Dedifferentiated amniotic fluid mesenchymal stem cell (primary cell): ENCODE results near the gene DAND5.
A peak's percentile ranks its signal among the peaks of the same experiment; 100 is the strongest.
"Not testable (repeated sequence)": the region's sequence is repeated elsewhere in the genome, so short reads cannot be mapped to it uniquely, and the experiment has no call there.

Experiments
- DNase-seq: peaks from one replicate; pipeline ENCODE4 v3.0.0-alpha.2; 2016; ENCODE audit errors: extremely low spot score

Gene DAND5

DNA sequence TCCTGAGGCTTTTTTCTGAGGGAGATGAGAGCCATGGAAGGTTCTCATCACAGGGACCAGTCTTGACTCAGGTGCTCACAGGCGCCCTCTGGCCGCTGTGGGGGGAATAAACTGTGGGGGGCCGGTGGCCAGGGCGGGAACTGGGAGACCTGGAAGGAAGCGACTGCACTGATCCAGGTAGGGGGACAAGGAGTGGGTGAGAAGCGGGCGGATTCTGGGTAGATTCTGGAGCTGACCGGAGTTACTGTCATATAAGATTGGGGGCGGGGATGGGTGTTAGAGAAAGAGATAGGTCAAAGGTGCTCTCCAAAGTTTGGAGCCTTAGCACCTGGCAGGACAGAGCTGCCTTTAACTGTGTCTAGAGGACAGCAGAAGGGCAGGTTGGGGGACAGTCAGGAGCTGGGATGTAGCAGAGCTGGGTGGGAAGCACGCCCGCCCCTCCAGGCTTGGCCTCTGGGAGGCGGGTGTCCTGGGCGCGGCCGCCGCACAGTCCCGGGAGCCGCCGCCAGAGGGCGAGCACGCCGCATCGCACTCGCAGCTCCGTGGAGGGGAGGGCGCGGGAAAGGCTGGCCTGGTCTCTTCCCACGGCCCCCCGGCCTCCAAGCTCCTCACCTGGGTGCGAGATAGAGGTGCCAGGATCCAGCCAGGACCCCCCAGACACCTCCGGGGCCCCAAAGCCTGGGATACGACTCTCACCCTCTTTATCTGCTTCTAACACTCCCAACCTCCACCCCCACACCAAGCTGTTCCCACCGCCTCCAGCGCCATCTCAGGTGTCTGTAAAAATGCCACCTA is 4.2 kb upstream of the DAND5 start:
- DNase-seq: peak; percentile 40

DNA sequence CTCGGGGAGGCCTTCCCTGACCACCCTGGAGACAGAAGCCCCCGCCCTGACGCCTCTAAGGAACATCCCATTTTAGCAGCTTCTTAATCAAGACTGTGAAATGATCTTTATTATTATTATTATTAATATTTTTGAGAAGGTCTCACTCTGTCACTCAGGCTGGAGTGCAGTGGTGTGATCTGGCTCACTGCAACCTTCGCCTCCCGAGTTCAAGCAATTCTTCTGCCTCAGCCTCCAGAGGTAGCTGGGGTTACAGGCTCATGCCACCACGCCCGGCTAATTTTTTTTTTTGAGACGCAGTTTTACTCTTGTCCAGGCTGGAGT is 3.6 kb upstream of the DAND5 start:
- no peak for DNase-seq

DNA sequence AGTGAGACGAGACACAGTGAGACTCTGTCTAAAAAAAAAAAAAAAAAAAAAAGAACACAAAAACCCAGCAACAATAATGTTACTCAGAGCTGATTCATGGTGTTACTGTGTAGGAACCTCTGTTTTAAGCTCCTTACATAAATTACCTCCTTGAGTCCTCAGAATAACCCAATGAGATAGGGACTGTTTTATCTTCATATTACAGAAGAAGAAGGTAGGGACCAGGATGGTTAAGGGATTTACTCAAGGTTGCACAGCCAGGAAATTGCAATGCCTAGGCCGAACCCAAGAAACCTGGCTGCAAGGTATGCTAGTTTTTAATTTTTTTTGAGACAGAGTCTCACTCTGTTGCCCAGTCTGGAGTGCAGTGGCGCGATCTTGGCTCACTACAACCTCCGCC is 1.5 kb upstream of the DAND5 start:
- DNase-seq: no peak

DNA sequence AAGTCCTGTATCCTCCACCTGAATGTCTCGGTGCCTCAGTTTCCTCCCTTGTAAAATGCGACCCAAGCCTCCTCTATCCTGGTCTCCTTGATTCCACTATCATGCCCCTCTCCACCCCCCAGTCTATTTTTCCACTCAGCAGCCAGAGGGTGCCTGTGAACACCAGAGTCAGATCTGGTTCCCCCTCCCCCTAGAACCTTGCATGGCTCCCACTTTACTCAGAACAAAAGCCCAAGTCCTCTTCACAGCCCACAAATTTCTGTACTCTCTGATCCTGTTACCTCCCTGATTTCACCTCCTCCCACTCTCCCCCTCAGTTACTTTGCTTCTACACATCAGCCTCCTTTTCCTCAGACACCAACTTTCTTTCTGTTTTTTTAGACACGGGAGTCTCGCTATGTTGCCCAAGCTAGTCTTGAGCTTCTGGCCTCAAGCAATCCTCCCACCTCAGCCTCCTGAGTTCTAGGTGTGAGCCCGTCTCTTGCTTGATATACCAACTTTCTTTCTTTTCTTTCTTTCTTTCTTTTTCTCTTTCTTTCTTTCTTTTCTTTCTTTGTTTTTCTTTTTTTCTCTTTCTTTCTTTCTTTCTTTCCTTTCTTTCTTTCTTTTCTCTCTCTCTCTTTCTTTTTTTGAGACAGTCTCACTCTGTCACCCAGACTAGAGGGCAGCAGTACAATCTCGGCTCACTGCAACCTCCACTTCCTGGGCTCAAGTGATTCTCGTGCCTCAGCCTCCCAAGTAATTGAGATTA is 869 bp downstream of the DAND5 start:
- DNase-seq: no peak

DNA sequence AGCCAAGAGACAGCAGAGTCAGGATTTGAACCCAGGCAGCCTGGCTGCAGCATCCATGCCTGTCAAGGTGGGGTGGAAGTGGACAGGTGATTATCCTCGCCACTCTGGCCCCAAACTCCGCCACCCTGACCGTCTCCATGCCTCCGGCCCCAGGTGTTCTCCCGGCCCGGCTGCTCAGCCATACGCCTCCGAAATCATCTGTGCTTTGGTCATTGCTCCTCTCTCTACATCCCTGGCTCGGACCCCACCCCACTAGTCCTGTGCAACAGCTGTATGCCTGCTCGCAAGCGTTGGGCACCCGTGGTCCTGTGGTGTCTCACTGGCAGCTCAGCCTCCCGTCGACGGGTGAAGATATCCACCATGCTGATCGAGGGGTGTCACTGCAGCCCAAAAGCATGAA is 3.9 kb downstream of the DAND5 start:
- no peak for DNase-seq

DNA sequence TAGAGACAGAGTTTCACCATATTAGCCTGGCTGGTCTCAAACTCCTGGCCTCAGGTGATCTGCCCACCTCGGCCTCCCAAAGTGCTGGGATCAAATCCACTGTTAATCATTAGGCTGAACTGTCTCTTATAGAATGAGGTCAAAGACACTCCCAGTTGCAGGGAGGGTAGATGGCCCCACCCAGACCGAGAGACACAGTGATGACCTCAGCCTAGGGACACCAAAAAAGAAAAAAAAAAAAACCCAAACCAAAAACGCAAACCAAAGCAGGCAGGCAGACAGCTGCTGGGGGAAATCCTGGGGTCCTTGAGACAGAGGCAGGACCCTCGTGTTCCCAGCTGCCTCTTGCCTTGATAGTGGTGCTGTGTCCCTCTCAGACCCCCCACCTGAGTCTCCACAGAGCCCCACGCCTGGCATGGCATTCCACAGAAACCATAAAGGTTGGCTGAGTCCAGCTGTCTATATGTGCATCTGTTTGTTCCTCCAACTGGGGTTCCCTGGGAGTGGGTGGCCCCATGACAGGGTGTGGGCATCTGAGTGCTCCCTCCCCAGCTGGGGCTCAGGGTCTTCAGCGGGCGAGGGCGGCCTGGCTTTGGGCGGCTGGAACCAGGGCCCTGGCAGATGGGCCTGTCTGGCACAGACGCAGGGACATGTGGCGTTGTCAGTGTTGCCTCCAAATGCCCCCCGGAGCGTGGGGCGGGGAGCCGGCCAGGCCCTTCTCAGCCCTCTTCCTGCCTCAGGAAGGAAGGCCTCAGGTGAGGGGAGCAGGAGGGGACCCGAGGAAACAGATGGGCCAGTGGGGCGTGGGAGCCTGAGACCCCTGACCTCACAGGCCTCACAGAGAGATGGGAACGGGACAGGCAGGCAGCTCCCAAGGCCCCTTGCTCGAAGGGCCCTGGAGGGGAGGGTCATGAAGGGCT is 5.2 kb downstream of the DAND5 start:
- DNase-seq: no peak

DNA sequence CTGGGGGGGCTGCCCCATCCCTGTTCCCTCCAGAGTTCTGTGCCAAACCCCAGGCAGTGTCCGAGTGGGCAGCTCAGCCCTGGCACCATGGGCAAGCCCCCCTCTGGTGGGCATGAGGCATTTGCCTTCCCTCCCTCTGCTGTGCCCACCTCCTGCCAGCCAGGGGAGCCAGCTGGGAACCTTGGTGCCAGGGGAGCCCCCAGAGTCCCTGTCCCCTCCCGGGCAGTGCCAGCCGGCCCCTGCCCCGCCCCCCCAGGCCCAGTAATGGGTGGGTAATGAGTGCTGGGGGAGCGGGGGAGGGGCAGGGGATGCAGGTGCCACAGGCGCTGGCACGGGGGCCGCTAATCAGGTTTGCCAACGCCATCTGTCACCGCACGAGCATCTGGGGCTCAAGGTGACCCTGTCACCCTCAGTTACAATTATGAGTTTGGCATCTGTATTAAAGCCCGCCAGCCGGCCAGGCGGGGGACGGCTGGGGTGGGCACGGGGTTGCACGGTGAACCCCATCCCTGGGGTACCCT is 5.9 kb downstream of the DAND5 start:
- no peak for DNase-seq

DNA sequence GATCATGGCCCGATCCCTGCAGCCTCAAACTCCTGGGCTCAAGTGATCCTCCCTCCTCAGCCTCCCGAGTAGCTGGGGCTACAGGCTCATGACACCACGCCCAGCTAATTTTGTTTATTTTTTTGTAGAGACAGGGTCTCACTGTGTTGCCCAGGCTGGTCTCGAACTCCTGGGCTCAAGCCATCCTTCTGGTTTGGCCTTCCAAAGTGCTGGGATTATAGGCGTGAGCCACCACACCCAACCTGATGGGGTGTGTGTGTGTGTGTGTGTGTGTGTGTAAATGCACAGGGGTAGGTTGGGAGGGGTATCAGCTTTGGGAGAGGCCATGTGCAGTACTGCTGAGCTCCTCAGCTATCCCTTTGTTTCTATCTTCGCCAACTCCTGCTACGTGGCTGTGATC is 6.7 kb downstream of the DAND5 start:
- not testable (repeated sequence) for DNase-seq

DNA sequence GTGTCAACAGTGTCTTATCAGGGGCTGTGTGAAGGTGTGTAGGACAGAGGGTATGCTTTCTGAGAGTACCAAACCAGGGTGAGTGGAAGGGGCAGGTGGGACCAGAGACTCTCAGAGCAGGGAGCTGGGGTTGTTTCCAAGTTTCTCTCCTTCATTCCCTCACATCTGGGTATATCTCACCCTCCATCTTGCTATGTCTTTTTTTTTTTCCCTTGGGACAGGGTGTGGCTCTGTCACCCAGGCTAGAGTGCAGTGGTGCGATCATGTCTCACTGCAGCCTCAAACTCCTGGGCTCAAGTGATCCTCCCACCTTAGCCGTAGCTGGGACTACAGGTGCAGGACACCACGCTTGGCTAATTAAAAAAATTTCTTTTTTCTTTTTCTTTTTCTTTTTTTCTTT is 10.6 kb downstream of the DAND5 start:
- DNase-seq: no peak

DNA sequence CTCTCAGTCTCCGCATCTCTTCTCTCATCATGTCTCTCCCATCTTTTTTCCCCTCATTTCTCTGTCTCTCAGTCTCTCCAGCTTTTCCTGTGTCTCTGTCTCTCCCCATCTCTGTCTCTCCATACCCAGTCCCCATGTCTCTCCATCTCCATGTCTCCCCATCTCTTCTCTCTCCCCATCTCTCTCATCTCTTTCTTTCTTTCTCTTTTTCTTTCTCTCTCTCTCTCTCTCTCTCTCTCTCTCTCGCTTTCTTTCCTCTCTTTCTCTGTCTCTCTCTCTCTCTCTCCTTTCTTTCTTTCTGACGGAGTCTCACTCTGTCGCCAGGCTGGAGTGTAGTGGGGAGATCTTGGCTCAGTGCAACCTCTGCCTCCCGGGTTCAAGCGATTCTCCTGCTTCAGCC is 13.3 kb downstream of the DAND5 start:
- DNase-seq: no peak

DNA sequence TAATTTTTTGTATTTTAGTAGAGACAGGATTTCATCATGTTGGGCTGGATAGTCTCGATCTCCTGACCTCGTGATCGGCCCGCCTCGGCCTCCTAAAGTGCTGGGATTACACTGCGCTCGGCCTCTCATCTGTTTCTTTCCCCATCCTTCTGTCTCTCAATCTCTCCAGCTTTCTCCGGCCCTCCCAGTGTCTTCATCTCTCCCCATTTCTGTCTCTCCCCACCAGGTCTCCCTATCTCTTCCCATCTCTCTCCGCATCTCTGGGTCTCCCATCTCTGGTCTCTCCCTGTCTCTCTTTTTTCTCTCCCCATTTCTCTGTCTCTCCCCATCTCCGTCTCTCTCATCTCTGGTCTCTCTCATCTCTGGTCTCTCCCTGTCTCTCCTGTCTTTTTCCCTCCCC is 13.7 kb downstream of the DAND5 start:
- DNase-seq: no peak

DNA sequence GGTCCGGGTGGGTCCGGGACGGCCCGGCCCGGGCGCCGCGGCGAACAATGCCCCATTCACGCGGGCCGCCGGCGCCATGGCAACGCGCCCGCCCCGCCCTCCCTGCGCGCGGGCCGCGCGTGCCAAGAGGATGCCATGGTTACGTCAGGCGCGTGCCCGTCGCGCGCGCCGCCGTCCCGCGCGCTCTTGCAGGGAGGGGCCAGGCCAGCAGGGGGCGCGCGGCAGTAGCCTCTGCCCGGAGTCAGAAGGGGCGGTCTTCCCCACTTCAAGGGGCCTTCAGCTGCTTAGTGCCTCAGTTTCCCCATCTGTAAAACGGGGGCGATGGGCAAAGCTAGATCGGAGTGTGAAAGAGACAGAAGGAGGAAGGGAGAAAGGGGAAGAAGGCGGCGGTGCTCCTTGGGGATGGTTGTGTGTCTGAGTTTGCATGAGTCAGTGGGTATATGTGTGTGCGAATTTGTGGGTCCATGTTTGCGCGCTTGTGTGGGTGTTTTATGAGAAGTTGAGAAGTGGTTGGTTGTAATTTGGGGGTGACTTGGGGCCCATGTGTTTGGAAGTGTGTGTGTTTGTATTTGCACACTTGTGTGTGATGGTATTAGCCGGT is 14.3 kb downstream of the DAND5 start:
- DNase-seq: peak; percentile 45

DNA sequence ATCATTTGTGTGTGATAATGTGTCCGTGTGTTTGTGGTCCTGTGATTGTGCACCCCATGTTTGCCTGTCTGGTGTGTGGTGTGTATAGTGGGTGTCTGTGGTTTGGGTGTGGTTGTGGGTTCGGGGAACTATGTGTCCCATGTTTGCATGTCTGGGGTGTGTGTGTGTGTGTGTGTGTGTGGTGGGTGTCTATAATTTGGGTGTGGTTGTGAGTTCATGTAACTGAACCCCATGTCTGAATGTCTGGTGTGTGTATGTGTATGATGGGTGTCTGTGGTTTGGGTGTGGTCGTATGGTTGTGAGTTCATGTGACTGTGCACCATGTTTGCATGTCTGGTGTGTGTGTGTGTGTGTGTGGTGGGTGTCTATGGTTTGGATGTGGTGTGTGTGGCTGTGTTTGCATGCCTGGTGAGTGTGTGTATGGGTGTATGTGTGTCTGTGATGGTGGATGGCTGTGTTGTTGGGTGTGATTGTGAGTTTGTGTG is 14.8 kb downstream of the DAND5 start:
- DNase-seq: no peak

DNA sequence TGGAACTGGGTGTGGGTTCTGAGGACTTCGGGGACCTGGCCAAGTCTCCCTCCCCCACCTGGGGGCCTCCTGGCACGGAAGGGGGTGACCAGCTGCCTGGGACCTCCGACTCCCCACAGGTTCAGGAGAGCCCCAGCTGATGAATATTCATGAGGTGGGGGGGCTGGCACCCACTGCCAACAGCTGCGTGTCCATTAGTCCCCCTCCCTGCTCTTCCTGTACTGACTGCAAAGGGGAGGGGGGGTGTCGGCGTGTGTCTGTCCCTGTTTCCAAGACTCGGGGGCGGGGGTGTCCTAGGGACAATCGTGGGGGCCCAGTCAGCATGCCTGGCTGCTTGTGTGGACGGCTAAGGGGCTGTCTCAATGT is 15.3 kb downstream of the DAND5 start:
- DNase-seq: no peak

DNA sequence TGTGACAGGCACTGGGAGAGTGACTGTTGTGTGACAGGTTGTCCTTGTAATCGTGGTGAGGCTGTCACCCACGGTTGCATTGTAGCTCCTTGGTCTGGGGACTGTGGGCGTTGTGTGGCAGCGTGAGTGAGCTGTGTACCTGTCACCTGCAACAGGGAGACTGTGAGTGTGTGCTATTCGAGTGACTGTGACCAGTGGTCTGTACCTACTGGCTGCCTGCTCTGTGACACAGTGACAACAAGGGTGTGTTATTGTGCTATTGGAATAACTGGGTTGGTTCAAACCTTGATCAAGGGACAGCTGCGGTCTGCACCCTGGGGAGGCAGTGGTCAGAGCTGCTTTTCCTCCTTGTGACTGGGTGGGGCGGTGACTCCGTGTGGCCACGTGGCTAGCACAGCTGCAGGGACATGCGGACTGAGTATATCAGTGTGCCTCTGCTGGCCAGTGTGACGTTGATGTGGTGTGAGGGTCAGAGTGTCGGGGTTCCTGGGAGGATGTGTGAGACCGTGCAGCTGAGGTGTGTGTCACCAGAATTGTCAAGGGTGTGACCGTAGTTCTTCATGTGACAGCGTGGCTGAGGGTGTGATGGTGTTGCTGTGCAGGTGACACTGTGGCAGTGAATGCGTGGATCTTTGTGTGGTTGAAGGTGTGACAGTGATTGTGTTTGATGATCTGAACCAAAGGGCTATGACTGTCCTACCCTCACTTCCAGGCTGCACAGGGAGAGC is 15.8 kb downstream of the DAND5 start:
- DNase-seq: no peak

DNA sequence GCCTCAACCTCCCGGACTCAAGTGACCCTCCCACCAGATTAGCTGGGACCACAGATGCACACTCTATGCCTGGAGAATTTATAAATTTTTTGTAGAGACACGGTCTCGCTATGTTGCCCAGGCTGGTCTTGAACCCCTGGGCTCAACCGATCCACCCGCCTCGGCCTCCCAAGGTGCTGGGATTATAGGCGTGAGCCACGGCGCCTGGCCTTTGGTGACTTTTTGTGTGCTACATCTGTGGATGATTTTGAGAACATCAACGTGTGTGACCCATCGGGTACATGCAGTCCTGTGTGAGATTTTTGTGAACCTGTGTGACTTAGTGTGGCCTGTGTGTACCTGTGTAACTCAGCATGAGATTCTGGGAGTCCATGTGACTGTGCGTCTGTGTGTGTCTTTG is 17.4 kb downstream of the DAND5 start:
- no peak for DNase-seq

DNA sequence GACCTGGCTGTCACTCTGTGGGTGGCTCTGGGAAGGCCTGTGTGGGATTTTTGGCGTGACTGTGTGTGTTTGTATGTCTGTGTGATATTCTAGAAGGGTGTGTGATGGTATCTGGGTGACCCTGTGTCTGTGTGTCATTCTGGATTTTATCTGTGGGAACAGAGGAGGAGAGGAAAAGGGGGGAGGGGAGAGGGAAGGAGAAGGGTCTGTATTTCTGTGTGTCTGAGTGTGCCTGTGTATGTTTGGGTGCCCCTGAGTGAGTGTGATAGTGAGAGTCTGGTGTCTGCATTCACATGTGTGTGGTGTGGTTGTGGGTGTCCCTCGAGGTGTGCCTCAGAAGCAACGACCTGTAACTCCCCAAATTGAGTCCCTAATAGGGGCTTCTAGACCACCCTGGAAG is 17.8 kb downstream of the DAND5 start:
- DNase-seq: no peak

DNA sequence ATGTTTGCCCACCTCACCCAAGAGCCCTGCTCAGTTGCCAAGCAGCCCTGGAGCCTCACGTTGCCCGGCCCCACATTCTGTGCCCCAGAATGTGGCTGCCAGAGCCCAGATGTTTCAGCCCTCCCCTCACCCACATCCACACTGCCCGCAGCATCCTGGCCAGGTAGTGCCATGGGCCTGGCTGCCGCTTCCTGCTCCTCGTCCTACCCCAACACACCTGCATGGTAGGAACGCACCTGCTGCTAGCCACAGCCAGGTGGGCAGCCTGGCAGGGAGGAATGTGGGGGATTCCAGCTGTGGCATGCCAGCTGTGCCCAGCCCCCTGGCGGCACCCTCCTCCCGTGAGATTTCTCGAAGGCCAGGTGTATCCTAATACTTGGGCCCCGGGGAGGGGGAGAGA is 18.4 kb downstream of the DAND5 start:
- no peak for DNase-seq

DNA sequence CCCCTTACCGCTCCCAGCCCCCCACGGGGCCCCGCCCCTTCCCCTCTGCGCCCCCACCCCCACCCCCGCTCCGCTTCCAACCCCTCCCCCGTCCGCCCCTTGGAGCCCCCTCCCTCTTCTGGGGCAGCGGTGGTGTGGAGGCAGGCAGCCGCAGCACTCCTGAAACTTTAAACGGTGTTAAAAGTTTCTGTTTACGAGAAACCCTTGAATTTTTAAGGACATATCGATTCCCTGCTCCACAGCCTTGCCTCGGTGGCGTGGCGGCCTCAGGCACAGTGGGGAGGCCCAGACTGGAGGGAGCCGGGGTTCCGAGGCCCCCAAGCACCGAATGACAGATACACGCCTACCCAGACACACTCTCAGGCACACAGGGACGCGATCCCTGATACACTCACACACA is 21.1 kb downstream of the DAND5 start:
- no peak for DNase-seq

DNA sequence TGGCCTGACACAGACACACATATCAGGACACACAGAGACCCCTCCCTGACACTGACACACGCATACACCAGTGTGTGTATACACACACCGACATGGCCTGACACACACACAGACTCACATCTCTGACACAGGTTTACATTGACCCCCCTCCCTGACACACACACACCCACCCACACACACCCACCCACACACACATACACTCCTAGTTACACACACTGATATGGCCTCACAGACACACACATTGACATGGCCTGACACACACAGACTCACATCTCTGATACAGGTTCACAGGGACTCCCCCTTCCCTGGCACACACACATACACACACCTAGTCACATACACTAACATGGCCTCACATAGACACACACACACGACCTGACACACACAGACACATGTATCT is 21.5 kb downstream of the DAND5 start:
- no peak for DNase-seq

DNA sequence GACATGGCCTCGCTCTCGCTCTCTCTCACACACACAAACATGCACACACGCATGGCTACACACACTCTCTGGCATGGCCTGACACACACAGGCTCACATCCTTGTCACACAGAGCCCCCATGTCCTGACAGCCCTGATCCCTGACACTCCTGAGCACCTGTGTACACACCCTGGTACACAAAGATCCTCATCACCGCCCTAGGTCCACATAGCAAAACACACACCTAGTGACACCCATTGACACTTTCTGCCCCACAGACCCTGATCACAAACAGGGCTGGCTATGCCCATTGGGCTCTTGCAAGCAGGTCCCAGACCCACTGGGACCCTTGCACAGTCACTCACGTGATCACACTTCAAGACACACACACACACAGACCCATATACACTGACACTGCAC is 21.9 kb downstream of the DAND5 start:
- no peak for DNase-seq
